HAP-1 (cell line): Measurements from ENCODE around the gene CWF19L1.
A peak's percentile ranks its signal among the peaks of the same experiment; 100 is the strongest.
"Not testable (repeated sequence)": the region's sequence is repeated elsewhere in the genome, so short reads cannot be mapped to it uniquely, and the experiment has no call there.

ENCODE experiments used
- DNase-seq, 2 experiments: peaks; one replicate each; pipeline ENCODE4 v3.0.0-alpha.2; 2016 to 2020; ENCODE audit warnings: low spot score in 2 of 2
- H3K27me3 ChIP-seq: fragments of 250-450 bp; sonication (Bioruptor Pico); 2 replicates; pipeline ENCODE4 v1.5.1; 2020; ENCODE audit warnings: low read depth, mild to moderate bottlenecking, moderate library complexity
- H3K36me3 ChIP-seq: fragments of 250-450 bp; sonication (Bioruptor Pico); replicated peaks from 2 replicates; pipeline ENCODE4 v1.5.1; 2020; ENCODE audit warnings: mild to moderate bottlenecking
- H3K4me1 ChIP-seq: fragments of 250-450 bp; sonication (Bioruptor Pico); 2 replicates; pipeline ENCODE4 v1.5.1; 2020; ENCODE audit warnings: mild to moderate bottlenecking
- H3K4me3 ChIP-seq: fragments of 250-450 bp; sonication (Bioruptor Pico); 2 replicates; pipeline ENCODE4 v1.5.1; 2020; ENCODE audit warnings: mild to moderate bottlenecking, moderate library complexity
- H3K9me3 ChIP-seq: fragments of 250-450 bp; sonication (Bioruptor Pico); 2 replicates; pipeline ENCODE4 v1.5.1; 2020; ENCODE audit warnings: mild to moderate bottlenecking, moderate library complexity
- in situ Hi-C: fragments of 300-500 bp; cut with MboI; formaldehyde crosslinking; loops from 3 replicates; pipeline ENCODE4 v1.14.3; 2020; ENCODE audit warnings: low sequenced_read_pairs, inconsistent platforms, mixed read lengths

Gene CWF19L1

DNA sequence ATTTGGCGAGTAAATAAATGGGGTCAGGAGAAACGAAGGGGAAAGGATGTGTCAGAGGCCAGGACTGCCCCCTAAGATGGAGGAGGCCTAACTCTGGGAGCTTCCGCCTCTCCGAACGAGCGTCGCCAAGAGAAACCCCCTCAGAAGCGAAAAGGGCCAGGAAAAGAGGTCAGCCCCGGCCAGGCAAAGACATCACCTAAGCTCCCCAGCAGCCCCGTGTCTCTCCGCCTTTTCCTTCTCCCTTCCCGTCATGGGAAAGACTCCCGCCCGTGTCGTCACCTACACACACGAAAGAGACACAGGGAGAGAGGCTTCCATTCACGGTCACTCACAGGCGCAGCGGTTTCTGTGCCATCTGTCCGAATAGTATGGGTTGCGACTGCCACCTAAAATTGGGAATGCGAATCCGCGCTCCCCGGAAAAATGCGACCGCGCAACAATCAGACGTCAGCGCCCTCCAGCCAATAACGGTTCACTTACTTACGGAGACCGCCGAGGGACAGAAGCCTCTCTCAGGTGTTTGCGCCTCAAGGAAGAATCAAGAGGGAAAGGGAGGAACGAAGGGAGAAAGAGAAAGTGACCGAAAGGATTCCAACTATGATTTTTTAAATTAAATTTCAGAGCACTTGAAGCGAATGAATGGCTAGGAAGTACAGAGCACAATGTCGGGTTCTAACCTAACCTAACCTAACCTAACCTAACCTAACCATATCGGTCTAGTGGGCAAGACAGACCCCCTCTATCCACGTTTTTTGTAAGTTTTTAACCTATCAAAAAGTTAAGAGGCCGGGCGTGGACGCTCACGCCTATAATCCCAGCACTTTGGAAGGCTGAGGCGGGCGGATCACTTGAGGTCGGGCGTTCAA lies at the start of gene CWF19L1:
CWF19L1 (minus strand) TSS at position 400 of the 866 bp plus-strand sequence; CDS start at position 355, 45 bp downstream.
- in situ Hi-C loops = no loop called here
- Histone ChIP-seq H3K4me1 (peaks cover 6% of the 10 kb centered on the region), H3K36me3 (peaks cover under 1% of the 10 kb centered on the region; the same call in 1 of the 2 replicates), H3K27me3 (no peaks in the 10 kb centered on the region), H3K9me3 (no peaks in the 10 kb centered on the region), H3K4me3 (peak within 1 kb of the TSS; percentile 72)
- peak; percentile 82 to 85 for DNase-seq

DNA sequence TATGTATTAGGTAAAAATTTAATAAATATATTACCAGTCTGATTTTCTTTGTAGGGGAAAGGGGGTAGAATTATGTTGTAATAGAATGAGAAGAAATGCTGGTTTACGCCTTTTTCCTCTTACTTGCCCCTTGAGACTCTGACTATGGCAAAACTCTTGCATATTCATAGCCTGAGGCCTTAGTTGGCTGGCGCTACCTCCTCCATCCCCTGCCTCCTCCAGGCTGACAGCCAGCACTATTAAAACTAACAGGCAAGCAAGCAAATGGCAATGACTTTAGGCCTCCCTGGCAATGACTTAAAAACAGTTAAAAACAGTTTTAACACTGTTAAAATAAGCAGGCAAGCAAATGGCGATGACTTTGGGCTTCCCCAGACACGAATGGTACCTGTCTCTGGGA lies 48.2 kb upstream of the CWF19L1 start:
- in situ Hi-C loops = no loop called here
- Histone ChIP-seq H3K4me1 (no peaks in the 10 kb centered on the region), H3K4me3 (no peak overlapping the region), H3K36me3 (no peaks in the 10 kb centered on the region), H3K27me3 (peaks cover 17% of the 10 kb centered on the region), H3K9me3 (no peaks in the 10 kb centered on the region)
- peak in 1 of 2 experiments; percentile 16 for DNase-seq

DNA sequence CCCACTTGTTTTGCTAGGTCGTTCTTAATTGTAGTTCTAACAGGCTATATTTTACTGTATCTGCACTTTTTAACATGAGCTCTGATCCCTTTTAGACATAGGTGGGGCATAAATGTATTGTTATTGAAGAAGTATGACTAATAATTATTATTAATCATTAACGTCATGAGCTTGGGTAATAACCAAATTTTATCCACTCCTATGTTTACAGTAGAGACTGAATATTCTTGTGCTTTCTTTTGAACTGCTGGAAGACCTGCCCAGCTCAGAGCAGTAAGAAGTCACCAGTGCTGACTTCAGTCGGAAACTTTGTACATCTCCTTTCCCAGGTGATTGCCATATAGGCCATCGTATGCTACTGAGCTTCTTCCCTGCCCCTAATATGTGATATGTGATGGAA lies 43.9 kb upstream of the CWF19L1 start:
- H3K4me3 ChIP-seq = no peak overlapping the region
- no peaks in the 10 kb centered on the region for H3K4me1 ChIP-seq
- H3K36me3 ChIP-seq = no peaks in the 10 kb centered on the region
- DNase-seq = no peak
- H3K9me3 ChIP-seq = no peaks in the 10 kb centered on the region
- in situ Hi-C loops = no loop called here
- peaks cover 10% of the 10 kb centered on the region; the same call in 1 of the 2 replicates for H3K27me3 ChIP-seq

DNA sequence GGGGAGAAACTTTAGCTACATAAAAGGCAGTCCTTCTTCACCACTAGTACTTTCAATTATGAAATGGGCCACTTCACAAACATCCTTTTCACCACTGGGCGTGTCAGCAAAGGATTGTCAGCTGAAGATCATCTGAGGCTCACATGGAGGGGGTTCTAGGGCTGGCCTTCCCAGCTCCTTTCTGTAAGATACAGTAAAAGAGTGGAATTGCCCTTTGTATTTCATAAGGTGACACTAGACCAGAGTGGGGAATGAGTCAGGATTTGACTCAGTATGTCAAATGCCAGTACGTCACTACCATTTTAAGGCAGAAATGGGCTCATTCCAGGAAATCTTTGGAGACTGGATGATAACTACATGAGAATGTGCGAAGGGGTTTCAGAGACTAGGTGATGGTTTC lies 40.2 kb upstream of the CWF19L1 start:
- Histone ChIP-seq H3K4me3 (no peak overlapping the region), H3K4me1 (no peaks in the 10 kb centered on the region), H3K27me3 (peaks cover 20% of the 10 kb centered on the region), H3K9me3 (no peaks in the 10 kb centered on the region), H3K36me3 (no peaks in the 10 kb centered on the region)
- in situ Hi-C loops = no loop called here
- no peak for DNase-seq

DNA sequence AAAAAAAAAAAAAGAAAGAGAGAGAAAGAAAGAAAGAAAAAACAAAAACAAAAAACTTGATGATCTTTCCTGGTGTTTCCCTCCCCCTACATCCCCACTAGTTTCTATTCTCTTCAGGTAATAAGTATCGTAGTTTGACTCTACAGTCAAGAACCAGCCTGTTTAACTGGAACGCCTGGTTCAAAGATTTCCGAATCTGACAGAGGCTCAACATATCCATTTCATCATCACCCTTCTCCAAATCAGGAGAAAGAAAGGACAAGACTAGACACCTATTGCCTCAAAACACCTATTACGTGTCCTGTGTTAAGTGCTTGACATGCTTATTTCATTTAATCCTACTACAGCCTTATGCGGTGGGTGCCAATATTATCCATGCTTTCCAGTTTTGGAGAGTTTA lies 39.4 kb upstream of the CWF19L1 start:
- H3K36me3 ChIP-seq = no peaks in the 10 kb centered on the region
- no peak overlapping the region for H3K4me3 ChIP-seq
- H3K9me3 ChIP-seq = no peaks in the 10 kb centered on the region
- DNase-seq = no peak
- in situ Hi-C loops = no loop called here
- H3K27me3 ChIP-seq = peaks cover 20% of the 10 kb centered on the region
- H3K4me1 ChIP-seq = no peaks in the 10 kb centered on the region

DNA sequence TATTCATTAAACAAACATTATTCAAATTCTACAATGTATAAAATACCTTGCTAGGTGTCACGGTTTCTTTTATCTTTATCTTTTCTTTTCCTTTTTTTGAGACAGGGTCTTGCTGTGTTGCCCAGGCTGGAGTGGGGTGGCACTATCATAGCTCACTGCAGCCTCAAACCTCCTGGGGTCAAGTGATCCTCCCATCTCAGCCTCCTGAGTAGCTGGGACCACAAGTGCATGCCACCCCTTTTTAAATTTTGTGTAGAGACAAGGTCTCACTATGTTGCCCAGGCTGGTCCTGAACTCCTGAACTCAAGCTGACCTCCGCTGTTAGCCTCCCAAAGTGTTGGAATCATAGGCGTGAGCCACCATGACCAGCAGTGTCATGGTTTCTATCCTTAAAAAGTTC lies 37.0 kb upstream of the CWF19L1 start:
- no peaks in the 10 kb centered on the region for H3K9me3 ChIP-seq
- peaks cover 20% of the 10 kb centered on the region for H3K27me3 ChIP-seq
- H3K4me3 ChIP-seq = no peak overlapping the region
- H3K36me3 ChIP-seq = no peaks in the 10 kb centered on the region
- no peak for DNase-seq
- in situ Hi-C loops = no loop called here
- H3K4me1 ChIP-seq = no peaks in the 10 kb centered on the region

DNA sequence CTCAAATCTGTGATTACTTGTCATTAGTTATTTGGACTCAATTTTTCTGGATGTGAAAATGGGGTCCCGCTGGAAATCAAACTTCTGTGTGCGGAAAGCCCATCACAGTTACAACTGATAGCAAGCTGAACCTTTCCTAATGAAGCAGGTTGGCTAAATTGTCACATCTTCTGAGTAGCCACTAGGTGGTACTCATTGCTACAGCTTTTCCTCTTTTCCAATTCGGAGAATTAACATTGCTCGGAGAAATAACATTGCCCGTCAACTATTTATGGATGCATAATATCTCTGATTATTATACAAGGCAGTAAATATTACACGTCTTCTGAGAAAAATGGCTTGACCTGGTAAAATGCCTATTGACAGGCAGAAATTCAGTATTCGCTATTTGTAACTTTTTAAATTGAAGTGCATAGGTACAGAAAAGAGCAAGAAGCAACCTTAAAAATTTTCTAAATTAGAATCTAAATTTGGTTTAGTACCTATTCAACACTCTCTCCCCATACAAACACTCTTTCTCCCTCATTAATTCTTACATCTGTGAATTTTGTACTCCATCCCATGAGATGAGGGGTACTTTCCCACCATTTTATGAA lies 36.4 kb upstream of the CWF19L1 start:
- Histone ChIP-seq H3K27me3 (peaks cover 20% of the 10 kb centered on the region), H3K4me1 (no peaks in the 10 kb centered on the region), H3K36me3 (no peaks in the 10 kb centered on the region), H3K9me3 (no peaks in the 10 kb centered on the region), H3K4me3 (no peak overlapping the region)
- in situ Hi-C loops = no loop called here
- peak in 1 of 2 experiments; percentile 56 for DNase-seq

DNA sequence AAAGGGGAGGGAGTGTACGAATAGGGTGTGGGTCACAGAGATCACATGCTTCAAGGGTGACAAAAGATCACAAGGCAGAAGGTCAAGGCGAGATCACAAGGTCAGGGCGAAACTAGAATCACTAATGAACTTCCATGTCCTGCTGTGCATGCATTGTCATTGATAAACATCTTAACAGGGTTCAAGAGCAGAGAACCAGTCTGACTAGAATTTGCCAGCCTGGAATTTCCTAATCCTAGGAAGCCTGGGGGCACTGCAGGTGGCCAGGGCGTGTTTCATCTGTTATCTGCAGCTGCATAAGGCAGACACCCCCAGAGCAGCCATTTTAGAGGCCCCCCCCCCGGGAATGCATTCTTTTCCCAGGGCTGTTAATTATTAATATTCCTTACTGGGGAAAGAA lies 33.7 kb upstream of the CWF19L1 start:
- H3K4me1 ChIP-seq, H3K36me3 ChIP-seq, H3K4me3 ChIP-seq, H3K9me3 ChIP-seq, DNase-seq, in situ Hi-C loops: not testable (repeated sequence)
- peaks cover 32% of the 10 kb centered on the region for H3K27me3 ChIP-seq

DNA sequence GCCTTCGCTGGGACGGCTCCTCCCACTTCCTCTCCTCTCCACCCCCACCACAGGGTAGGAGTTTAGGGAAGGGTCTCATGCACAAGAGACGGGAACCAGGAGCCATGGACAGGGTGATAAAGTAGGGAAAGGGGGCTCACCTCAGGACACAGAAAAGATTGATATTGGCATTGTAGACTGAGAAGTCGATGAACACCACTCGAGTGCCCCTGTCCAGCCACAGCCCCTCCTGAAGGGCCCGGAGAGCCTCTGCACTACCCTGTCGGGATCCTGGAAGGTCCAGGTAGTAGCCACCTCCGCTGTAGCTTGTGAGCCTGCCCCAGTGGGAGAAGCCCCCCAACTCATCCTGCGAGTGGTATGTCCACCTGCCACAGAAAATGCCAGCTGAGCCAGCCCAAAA lies 29.8 kb upstream of the CWF19L1 start:
- Histone ChIP-seq H3K9me3 (no peaks in the 10 kb centered on the region), H3K4me1 (no peaks in the 10 kb centered on the region), H3K4me3 (no peak overlapping the region), H3K36me3 (no peaks in the 10 kb centered on the region), H3K27me3 (peaks cover 18% of the 10 kb centered on the region)
- DNase-seq = no peak
- in situ Hi-C loops = no loop called here

DNA sequence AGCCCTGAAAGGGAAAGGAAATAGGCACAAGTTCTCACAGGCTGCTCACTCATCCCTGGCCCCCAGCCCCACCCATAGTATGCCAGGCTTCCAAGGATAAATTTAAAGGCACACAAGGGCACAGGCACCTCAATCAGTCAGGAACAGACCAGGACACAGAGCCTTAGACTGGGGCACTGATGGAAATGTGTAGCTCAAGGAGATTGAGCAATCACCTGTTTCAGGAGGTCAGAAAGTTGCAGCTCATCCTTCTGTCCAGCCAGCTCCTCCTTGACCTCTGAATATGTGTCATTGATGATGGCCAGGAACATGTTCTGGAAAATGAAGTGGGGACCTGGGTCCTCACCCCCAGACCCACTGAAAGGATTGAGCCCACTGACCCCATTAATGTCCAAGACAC lies 25.6 kb upstream of the CWF19L1 start:
- no peak for DNase-seq
- Histone ChIP-seq H3K9me3 (no peaks in the 10 kb centered on the region), H3K4me1 (no peaks in the 10 kb centered on the region), H3K36me3 (no peaks in the 10 kb centered on the region), H3K27me3 (peaks cover 15% of the 10 kb centered on the region), H3K4me3 (no peak overlapping the region)
- in situ Hi-C loops = no loop called here

DNA sequence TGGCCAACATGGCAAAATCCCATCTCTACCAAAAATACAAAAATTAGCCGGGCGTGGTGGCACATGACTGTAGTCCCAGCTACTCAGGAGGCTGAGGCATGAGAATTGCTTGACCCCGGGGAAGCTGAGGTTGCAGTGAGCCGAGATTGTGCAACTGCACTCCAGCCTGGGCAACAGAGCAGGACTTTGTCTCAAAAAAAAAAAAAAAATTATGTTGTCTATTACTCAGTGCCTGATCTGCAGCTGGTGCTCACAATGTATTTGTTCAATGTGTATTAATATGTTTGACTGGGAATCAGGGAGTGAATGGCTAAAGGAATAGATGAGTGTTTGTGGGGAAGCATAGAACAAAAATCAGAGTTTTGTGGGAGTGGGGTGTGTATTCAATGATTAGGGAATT lies 24.9 kb upstream of the CWF19L1 start:
- in situ Hi-C loops, H3K4me3 ChIP-seq, H3K9me3 ChIP-seq, H3K4me1 ChIP-seq, H3K36me3 ChIP-seq, DNase-seq: not testable (repeated sequence)
- peaks cover 11% of the 10 kb centered on the region for H3K27me3 ChIP-seq

DNA sequence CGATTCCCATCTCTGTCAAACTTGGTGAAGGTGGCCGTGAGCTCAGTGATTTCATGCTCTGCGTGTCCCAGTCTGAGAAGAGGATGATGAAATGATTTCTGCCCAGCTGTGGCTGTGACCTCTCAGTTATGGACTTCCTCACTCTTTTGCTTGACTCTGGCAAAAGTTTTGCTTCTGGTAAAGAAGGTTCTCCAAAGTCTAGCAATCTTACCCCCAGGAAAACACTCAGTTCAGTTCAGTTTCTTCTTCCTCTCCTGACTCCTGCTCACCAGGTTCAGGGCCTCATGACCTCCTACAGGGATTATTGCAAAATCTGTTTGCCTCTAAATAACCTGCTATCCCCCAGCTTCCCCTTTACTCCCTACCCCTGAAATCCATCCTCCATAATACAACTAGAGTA lies 23.9 kb upstream of the CWF19L1 start:
- in situ Hi-C loops = no loop called here
- H3K4me1 ChIP-seq = peaks cover 2% of the 10 kb centered on the region; the same call in 1 of the 2 replicates

DNA sequence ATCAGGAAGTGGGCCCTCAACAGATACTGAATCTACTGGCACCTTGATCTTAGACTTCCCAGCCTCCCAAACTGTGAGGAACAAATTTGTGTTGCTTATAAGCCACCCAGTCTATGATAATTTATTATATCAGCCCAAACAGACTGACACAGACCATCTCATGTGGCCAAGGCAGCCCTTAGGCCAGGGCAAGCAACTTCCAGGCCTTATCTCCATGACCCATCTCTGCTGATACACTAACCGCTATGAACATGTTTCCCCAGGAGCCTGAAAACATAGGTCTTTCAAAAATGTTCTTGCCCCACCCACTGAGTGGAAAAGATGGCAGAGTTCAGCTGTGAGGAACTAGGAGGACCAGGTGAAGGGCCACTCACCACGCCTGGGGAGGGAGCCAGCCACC lies 22.2 kb upstream of the CWF19L1 start:
- Histone ChIP-seq H3K4me3 (no peak overlapping the region), H3K4me1 (peaks cover 7% of the 10 kb centered on the region), H3K27me3 (0 out of 2 replicates have a peak, but pooled peaks cover 3% of the 10 kb centered on the region), H3K36me3 (0 out of 2 replicates have a peak, but pooled peaks cover 2% of the 10 kb centered on the region), H3K9me3 (no peaks in the 10 kb centered on the region)
- no peak for DNase-seq
- in situ Hi-C loops = no loop called here

More for the DNA sequence above, 23.9 kb upstream of the CWF19L1 start:
- Histone ChIP-seq H3K4me3 (no peak overlapping the region), H3K36me3 (no peaks in the 10 kb centered on the region), H3K9me3 (no peaks in the 10 kb centered on the region), H3K27me3 (peaks cover 3% of the 10 kb centered on the region; the same call in 1 of the 2 replicates)
- no peak for DNase-seq

DNA sequence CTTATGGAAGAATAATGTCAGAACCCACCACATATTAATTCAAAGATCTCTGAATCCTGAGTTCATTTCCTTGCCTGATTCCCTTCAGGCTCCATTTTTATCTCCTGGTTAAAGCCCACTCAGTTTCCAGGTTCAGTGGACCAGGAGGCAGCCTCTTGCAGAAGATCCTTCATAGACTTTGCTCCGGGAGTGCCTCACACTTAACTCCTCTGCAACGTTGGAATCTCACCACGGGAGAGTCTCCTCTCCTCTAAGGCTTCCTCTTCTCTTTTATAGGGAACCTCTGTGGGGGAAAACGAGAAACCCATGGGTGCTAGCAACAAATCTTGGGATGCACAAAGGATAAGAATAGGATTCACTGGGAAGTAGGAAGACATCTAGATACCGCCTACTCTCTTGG lies 20.8 kb upstream of the CWF19L1 start:
- Histone ChIP-seq H3K4me3 (no peak overlapping the region), H3K27me3 (0 out of 2 replicates have a peak, but pooled peaks cover 3% of the 10 kb centered on the region), H3K36me3 (peaks cover 13% of the 10 kb centered on the region), H3K9me3 (no peaks in the 10 kb centered on the region), H3K4me1 (peaks cover 7% of the 10 kb centered on the region)
- in situ Hi-C loops = no loop called here
- DNase-seq = no peak
